GM19240 (cell line): Measurements from ENCODE around the gene MIA.
"Not testable (repeated sequence)": the region's sequence is repeated elsewhere in the genome, so short reads cannot be mapped to it uniquely, and the experiment has no call there.

Experiments used
- DNase-seq: peaks from one replicate; pipeline ENCODE4 v3.0.0; 2011; ENCODE audit warnings: low spot score; ENCODE audit not compliant: insufficient read length

MIA gene

DNA sequence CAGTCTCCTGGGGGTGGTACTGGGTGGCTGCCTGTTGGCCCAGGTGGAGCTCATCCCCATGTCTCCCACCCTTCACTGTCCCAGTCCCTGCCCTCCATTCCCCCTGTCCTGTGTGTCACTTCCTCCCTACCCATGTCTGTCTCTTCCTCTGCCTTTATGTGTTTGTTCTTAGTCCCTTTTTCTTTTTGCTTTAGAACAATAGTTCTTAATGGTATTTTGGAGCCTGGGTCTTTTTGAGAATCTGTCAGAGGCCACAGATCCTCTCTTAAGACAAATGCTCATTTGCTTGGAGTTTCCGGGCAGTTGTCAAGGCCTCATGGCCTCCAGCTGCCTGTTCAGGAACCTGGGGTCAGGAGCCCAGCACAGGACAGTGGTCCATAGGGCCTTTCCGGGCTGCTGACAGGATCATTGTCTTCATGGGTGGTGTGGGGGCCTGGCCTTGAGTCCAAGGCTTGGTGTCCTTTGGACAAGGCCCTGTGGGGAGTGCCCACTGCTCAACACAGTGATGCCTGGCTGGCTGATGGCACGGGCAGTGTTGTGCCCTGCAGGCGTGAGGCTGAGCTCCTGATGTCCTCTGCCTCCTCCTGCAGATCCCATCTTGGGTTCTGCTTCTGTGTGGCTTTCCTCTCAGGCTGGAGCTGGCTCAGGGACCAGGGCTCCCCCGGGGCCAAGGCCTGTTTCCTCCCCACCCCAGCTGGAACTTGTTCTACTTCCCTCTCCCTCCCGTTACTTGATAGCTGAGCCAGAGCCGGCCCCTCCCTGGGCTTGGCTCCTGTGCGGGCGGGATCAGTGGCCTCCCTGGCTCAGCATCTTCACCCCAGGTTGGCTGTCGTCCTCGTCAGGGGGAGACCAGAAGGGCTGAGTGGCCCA lies 27.2 kb downstream of the MIA start:
- DNase-seq = no peak

GRCh38 chr19:40803170-40803856 lies 28.0 kb downstream of the MIA start:
- no peak for DNase-seq

DNA sequence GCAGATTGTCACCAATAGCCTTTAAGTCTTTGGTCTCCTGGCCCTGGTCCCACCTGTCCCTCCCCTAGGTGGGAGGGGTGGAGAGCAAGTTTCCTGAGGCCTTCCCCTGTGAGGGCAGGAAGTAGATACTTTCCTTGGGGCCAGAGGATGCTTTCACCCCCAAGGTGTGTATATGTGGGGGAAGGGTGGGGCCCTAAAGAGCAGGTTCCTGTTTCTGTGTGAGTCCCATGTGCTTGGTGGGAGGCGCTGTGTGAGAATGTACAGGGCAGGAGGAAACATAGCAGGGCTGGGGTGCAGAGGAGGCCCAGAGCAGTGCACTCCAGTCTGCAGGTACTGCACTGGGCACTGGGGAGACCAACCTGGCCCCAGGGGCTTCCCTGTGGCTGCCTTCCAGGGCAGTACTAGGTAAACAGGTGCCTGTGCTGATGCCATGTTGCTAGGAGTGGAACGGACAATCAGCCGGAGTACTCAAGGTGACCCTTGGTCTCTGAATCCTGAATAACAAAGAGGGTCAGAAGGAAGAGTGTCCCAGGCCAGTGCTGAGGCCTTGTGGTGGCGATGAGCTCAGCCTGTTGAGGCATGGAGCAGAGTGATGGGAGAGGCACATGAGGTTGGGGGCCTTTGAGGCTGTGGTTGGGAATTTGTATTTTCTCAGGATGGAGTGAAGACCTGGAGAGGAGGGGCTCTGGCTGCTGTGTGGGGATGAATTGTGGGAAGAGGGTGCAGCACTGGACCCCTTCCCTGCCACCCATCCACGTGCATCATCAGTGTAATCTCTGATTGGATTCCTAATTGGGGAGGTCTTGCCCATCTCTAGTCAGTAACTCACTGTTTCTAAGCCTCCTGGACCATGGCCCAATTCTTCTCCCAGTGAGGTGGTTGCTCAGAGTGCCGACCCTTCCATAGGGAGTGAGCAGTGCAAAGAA lies 28.8 kb downstream of the MIA start:
- DNase-seq = peak; percentile 33

- DNase-seq = no peak
Observed at GRCh38 chr19:40804783-40805242, 29.5 kb downstream of the MIA start.

- no peak for DNase-seq
Observed at GRCh38 chr19:40805258-40805868, 30.0 kb downstream of the MIA start.

GRCh38 chr19:40806423-40807146 lies 31.3 kb downstream of the MIA start:
- peak; percentile 70 for DNase-seq

DNA sequence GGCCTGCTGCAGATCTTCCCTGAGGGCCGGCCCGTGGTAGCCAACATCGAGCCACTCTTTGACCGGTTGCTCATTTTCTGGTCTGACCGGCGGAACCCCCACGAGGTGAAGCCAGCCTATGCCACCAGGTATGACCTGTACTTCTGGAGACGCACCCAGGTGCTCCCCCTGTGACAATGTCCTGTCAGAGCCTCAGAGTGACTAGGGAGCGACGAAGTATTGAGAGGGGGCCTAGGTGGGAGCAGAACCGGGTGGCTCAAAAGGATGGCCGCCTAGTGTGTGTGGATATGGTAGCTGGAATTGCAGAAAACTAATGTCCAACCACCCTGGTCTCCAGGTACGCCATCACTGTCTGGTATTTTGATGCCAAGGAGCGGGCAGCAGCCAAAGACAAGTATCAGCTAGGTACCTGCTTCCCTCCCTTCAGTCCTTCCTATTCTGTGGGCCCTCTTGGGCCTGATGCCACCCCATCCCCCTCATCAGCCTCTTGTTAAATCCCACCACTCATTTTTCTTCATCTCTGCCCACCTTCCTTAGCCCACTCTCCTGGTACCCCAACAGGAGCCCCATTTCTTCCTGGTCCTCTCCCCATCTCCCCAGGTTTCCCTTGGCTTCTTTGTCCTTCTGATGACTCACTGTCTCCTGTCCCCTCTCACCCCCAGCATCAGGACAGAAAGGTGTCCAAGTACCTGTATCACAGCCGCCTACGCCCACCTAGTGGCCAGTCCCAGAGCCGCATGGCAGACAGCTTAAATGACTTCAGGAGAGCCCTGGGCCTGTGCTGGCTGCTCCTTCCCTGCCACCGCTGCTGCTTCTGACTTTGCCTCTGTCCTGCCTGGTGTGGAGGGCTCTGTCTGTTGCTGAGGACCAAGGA lies 32.1 kb downstream of the MIA start:
- no peak for DNase-seq

- no peak for DNase-seq
Observed at GRCh38 chr19:40808021-40808325, 32.7 kb downstream of the MIA start.

DNA sequence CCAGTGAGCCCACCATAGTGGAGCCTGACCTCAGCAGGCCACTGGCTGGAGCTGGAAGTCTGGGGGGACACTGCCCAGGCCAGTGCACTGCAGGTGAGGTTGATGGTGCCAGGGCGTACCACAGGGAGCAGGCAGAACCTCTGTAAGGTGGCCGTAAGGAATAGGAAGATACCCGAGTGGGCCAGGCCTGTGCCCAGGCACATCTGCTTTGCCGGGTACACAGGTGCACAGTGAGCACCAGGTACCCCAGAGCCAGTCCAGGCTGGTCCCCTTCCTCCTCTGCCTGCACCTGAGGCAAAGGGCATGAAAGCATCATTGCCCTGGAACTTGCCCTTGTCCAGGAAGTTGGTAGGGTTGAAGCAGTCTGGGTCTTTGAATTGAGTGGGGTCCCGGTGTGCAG lies 33.2 kb downstream of the MIA start:
- DNase-seq = no peak

GRCh38 chr19:40809358-40810086 lies 34.2 kb downstream of the MIA start:
- DNase-seq = no peak

DNA sequence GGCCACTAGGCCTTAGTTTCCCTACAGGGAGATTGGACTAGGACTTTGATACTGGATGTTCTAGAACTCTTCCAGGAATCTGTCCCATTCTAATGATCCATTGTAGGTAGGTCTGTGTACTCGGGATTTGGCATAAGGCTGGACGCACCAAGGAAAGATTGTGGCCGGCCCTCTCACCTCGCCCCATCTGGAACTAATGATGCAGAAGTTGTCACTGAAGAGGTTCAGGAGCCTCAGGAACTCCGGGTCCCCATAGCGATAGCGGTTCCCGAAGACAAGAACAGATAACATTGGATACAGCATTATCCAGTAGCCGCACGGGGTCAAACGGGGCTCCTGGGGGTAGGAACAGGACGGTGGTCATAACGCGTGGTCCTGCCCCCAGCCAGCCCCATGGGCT lies 34.8 kb downstream of the MIA start:
- no peak for DNase-seq

- not testable (repeated sequence) for DNase-seq
Observed at GRCh38 chr19:40810649-40811408, 35.5 kb downstream of the MIA start.

- no peak for DNase-seq
Observed at GRCh38 chr19:40811478-40812341, 36.4 kb downstream of the MIA start.

DNA sequence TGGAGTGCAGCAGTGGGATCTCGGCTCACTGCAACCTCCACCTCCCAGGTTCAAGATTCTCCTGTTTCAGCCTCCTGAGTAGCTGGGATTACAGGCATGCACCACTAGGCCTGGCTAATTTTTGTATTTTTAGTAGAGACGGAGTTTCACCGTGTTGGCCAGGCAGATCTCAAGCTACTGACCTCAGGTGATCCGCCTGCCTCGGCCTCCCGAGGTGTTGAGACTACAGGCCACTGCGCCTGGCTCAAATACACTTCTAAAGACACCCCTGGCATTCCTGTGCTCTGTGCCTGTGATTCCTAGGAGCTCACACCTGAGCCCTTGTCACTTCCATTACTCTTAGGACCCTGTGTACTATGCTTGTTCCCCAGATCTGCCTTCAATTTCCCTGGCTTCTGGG lies 37.2 kb downstream of the MIA start:
- DNase-seq = not testable (repeated sequence)

GRCh38 chr19:40813182-40813581 lies 37.9 kb downstream of the MIA start:
- no peak for DNase-seq

DNA sequence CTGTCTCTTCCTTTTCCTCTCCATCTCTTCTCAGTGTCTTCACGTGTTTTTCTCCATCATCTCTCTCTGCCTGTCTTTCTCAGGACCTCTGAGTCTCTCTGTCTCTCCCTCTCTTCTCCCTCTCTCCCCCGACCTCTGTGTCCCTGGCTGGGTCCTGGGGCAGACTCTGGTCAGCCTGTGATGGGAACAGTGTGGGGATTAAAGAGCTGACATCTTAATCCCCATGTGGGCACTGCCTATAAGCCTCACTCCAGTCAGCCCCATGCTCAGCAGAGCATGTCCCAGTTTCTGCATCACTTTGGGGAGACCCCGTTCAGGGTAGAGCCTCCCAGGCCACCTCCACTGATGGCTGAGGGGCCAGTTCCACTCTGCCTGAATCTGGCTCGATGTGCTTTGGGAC lies 39.9 kb downstream of the MIA start:
- no peak for DNase-seq
